ENCODE measurements around the gene SLC17A9.

- no peak for TF ChIP-seq CTCF (IDR thresholded peaks at IDR 0.05 in 2 of 3, conservative IDR thresholded peaks at IDR 0.05 in 1 of 3; ENCODE audit: control insufficient read depth in 2 of 3, extremely low read depth in 1 of 3, insufficient read depth in 1 of 3, low read depth in 3 of 3, low read length in 3 of 3)
- TF ChIP-seq RAD21 (IDR thresholded peaks at IDR 0.05; ENCODE audit: insufficient read depth, low read depth, low read length): no peak
- no peak for TF ChIP-seq E4F1 (IDR thresholded peaks at IDR 0.05; ENCODE audit: borderline replicate concordance, partially characterized antibody)
- TF ChIP-seq ZBTB11 (CRISPR knock-in tag; IDR thresholded peaks at IDR 0.05): no peak
These were observed 30.0 kb upstream of the SLC17A9 start for GRCh38 chr20:62922451-62922921.
